Measurements from ENCODE around the gene PHOSPHO1.

Gene PHOSPHO1

DNA sequence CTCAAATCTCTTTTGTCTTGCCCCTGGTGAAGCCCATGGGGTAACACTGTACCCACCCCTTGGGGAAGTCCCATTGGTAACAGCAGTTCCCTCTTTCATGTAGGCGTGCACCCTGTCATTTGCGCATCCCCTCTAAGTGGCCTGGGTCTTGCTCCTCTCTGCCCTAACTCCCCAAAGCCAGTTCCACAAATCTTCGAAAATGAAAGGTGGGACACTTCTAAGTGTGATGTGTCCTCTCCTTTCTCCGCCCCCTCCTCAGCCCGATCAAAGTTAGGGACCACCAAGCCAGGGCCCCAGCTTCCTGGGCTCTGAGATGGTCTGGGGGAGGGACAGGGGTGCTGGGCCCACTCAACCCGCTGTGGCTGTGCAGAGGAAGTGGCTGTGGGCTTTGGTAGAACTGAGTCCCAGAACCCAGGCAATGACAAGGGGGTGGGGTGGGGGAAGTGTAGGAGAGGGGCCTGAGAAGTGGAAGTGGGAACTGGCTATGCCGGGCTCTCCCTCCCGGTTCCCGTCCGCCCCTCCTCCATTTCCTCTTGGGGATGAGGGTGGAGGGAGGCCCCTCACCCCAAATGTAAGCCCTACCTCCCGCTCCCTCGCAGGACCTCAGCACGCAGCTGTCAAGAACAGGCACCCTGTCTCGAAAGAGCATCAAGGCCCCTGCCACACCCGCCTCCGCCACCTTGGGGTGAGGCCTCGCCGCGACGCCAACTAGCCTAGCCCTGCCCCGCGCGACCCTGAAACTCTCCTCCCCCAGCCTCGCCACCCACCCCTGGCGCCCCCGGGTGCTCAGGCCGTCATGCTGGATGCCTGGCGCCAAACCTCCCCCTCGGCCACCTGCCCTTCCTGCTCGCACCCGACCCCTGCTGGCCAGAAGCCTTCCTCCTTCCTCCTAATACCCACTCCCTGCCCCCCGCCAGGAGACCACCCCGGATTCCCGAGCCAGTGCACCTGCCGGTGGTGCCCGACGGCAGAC, 11.4 kb downstream of the PHOSPHO1 start:
- no peak for DNase-seq (ENCODE audit: low spot score)

DNA sequence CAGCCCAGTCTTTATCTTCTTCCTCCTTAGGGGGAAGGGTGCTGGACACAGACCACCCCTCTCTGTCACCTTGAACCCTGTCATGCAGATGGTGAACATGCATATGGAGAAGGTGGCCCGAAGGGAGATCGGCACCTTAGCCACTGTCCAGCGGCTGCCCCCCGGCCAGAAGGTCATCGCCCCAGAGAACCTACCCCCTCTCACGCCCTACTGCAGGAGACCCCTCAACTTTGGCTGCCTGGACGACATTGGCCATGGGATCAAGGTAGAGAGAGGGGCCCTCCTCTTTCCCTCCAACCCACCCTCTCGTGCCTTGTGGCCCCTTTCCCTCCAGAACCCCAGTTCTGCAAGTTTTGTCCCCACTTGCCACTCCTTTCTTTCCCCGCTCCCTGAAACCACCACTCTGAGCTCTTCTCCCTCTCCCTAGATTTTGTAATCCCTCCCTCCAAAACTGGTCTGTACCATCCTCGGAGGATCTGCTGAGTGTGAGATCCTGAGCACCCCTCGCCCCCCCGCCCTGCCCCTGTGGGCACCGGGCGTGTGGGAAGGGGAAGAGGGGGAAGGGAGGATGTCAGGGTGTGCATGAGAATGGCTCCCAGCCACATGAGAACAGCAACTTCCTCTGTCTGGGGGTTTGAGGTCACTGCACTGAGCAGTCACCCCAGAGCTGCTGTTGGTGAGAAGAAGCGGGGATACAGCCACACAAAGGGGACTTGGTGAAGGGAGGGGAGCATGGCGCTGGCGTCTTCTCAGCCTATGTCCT, 12.8 kb downstream of the PHOSPHO1 start:
- no peak for DNase-seq (ENCODE audit: low spot score)

DNA sequence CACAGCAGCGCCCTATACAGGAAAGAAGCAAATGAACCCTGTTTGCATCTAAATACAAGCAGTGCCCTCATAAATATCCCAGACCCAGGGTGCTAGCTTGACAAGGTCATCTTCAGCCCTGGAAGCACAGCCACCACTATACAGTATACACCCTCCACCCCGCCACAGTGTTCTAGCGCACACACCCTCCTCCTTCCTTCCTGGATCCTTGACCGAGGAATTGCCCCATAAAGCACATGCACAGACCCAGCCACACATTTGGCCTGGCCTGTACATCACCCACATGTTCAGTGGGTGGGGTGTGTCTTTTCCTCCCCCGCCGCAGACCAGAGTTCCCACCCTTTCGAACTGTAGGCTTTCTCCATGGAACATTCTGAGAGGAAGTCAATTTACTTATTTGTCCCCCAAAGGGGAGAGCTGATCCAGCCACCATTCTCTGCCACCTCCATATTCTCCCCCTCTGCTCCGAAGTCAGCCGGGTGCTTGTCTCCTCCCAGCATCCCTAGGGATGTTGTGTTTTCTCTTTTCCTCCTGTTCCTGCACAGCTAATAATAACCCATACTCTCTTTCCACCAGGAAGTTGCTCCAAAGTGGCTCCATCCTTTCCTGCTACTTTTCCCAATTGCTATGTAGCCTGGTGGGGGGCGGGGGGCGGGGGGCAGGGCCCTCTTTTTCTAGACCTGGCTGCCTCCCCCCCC, 13.5 kb downstream of the PHOSPHO1 start:
- no peak for DNase-seq (ENCODE audit: low spot score)

DNA sequence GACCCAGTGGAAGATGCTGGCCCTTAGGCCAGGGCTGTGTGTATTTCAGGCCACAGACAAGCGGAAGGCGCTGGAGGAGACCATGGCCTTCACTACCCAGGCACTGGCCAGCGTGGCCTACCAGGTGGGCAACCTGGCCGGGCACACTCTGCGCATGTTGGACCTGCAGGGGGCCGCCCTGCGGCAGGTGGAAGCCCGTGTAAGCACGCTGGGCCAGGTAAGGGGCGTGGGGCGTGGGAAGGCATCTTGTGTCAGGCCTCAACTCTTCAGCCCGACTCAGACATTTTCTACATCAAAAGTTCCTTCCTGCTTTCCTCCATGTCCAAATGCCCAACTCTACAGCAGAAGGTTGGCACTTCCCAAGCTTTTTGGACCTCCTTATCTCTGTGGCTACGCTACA, 14.1 kb downstream of the PHOSPHO1 start:
- DNase-seq (ENCODE audit: low spot score), result no peak

DNA sequence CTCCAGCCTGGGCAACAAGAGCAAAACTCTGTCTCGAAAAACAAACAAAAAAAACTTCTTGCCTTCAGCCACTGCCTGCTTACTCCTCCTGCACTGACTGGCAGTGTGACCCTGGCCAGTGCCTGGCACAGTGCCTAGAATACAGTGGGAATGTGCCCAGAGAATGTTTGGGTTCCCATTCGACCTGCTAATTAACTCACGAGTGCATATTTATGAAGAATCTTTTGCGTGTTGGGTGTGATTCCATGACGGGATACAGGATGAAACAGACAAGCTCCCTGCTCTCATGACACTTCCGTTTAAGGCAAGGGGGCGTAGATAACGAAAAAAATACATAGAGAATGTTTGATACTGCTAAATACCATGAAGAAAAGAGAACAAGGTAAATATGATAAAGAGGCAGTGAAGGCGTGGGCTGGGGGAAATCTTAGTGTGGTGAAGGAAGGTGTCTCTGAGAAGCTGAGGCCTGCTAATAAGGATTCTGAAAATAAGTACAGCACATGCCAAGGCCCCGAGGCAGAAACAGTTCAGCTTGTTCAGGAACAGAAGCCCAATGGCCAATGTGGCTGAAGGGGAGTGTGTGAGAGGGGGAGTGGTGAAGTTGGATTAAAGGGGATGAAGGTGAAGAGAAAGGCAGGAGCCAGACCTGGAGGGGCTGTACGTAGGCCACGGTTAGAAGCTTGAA, 15.8 kb downstream of the PHOSPHO1 start:
- no peak for DNase-seq (ENCODE audit: low spot score)

DNA sequence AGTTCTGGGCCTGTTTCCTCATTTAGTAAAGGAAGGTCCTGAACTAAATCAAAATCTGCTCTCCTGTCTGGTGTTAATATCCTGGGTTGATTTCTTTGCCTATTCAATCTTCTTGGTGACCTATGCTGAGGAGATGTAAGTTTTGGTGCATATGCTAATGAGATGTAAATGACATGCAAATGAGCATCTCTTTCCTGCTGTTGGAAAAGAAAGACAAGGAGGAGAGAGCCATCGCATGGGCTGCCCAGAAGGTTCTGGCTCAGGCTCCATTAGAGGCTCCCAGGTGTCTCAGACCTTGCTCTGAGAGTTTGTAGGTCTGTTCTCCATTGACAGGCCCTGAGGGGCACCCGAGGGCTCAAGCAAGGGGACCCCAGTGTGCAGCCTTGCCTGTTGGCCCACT, 16.7 kb downstream of the PHOSPHO1 start:
- no peak for DNase-seq (ENCODE audit: low spot score)

DNA sequence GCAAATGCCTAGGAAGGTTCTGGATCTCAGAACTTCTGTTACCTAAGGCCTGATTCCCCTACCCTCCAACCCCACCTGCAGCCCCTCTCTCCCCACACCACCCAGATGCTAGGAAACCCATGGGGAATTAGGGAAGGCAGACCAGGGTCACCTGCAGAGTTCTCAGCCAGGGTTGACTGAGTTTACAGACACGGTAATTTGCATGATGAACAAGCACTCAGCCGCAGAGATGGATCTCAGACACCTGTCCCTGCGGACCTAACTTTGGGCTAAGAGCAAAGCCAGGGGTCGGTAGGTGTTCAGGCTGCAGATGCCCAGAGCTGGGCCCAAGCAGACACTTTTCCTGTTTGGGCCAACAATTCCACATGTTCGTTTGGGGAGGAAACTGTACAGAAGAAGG, 17.2 kb downstream of the PHOSPHO1 start:
- DNase-seq (ENCODE audit: low spot score), result no peak

DNA sequence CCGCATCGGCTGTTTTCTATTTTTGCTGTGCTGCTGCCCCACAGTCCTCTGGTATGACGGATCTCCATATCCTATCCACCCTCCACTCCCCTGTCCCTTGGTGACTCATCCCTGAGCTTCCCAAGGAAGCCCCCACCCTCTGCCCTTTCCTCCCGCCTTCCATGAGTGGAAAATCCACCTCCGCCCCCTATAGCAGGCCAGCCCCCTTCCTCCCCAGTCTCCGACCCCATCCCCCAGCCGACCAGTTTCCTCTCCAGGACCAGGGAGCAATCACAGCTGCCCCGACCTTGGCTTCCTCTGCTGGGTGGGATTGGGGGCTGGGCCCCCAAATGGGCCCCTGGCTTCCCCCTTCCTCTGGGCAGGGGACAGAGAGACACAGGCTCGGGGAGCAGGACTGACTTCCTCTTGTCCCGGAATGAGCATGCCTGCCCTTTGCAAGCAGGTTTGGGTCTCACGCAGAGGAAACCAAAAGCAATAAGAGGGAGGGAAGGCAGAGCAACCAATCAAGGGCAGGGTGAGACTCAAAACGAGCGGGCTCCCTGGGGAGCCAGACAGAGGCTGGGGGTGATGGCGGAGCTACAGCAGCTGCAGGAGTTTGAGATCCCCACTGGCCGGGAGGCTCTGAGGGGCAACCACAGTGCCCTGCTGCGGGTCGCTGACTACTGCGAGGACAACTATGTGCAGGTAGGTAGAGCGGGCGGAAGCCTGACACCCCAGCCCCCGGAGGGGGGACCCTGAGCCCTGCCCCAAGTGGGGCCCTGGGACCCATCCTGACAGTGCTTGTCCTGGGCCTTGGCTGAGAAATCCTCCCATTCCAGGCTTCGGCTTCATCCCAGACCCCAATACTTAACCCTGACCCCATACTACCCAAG, 20.2 kb downstream of the PHOSPHO1 start, which contains the start of the genes ABI3 and GNGT2:
TSS of gene ABI3 (plus strand) at position 550 of the 872 bp plus-strand sequence. CDS start at position 568, 18 bp downstream.
TSS of gene GNGT2 (minus strand) at position 417 of the 872 bp plus-strand sequence. CDS start 3,152 bp downstream, outside the sequence.
- no peak for DNase-seq (ENCODE audit: low spot score)

DNA sequence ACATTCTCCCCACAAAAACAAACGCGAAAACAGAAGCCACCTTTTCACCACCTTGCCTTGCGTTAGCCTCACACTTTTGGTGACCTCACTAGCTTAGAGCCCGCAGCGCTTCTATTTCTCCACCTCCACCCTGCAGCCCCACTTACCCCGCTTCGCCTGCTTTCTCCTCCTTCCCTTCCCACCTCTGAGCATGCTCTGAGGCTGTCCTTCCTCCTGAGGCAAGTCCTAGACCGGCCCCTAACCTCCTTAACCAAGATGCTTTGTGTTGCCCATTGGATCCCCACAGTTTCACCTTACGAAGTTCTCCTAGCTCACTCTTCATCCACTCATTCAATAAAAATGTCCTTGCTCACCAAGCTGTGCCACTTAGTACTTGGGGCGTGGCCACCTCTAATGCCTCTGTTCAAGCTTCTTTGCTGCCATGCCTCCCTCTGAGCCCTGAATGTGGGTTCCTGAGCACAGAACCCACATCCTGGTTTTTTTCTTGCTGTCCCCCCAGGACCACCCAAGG, 21.5 kb downstream of the PHOSPHO1 start:
- DNase-seq (ENCODE audit: low spot score), result no peak

DNA sequence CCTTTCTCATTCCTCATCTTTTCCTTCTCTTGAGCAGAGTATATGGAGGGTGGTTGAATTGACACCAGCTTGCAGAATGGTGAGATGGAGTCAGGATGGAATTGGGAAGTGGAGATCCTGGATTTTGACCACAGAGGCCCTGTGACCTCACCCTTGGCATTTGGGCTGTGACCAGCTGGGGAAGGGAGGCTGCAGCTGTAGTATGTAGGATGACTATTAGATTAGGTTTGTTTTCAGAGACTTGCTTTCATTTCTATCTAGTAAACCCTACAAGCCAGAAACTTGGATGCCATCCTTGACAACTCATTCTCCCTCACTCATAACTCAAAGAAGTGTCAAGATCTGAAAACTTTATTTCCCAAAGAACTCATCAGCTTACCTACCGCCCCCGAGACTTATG, 26.1 kb downstream of the PHOSPHO1 start:
- DNase-seq (ENCODE audit: low spot score), result no peak

DNA sequence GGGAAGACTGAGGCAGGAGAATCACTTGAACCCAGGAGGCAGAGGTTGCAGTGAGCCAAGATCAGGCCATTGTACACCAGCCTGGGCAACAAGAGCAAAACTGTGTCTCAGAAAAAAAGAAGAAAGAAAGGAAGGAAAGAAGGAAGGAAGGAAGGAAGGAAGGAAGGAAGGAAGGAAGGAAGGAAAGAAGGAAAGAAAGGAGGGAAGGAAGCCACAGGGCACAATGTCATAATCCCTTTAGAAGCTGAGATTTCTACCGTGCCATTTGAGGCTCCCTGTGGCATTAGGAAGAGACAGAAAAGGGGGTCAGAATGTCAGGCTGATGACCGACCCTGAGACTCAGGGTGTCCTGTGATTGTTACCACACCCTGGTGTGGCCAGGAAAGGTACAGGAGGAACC, 26.8 kb downstream of the PHOSPHO1 start:
- no peak for DNase-seq (ENCODE audit: low spot score)

DNA sequence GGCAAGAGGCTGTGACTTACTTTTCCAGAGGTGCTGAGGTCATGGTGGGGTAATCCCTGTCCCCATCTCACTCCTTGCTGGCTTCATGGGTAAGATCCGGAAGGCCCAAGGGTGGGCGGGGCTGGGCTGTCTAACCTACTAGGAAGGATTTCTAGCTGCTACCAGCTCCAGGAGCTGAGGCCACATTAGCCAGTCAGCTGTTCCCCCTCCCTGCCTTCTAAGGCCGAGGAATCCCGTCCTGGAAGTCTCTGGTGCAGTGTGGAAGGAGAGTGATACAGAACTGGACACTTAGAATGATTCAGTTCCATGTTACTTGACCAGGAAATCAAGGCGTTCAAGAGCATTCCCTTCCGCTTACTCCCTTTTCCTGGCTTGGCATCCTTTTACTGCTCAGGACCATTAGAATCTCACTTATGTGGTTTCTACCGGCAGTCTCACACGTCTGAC, 29.1 kb downstream of the PHOSPHO1 start:
- no peak for DNase-seq (ENCODE audit: low spot score)

DNA sequence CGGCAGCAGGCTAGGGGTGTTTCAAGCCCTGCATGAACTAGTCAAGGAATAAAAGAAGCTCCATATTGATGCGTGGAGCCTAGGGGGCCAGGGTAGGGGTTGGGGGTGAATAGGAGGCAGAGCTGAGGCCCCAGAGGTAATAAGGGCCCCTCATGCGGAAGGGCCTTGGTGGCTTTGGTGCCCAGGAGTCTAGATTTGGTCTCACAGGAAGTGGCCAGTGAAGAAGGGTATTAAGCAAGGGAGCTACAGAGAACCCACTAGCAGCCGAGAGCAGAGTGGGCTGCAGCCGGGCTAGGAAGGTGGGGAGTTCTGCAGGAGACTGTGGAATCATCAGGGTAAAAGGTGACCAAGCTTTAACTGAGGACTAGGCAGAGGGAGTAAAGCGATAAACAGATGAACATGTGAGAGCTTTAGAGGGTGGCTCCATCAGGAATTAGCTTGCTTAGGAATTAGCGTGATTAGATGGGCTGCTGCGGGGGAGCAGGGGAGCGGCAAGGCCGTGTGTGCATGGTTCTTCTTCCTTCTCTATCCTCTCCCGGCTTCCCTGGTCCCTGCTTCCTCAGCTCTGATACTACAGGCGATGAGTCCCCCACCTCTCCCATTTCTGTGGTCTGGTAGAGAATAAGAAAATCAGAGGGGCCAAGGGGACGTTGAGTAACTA, 30.0 kb downstream of the PHOSPHO1 start:
- DNase-seq (ENCODE audit: low spot score), result no peak

DNA sequence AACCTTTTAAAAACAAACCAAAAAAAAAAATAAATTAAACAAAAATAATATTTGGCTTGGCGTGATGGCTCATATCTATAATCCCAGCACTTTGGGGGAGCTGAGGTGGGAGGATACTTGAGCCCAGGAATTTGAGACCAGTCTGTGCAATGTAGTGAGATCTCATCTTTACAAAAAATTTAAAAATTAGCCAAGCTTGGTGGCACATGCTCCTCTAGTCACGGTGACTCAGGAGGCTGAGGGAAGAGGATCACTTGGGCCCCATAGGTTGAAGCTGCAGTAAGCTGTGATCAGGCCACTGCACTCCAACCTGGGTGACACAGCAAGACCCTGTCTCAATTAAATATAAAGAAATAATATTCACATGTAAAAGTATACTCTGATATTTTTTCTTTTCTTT, 32.4 kb downstream of the PHOSPHO1 start:
- no peak for DNase-seq (ENCODE audit: low spot score)

DNA sequence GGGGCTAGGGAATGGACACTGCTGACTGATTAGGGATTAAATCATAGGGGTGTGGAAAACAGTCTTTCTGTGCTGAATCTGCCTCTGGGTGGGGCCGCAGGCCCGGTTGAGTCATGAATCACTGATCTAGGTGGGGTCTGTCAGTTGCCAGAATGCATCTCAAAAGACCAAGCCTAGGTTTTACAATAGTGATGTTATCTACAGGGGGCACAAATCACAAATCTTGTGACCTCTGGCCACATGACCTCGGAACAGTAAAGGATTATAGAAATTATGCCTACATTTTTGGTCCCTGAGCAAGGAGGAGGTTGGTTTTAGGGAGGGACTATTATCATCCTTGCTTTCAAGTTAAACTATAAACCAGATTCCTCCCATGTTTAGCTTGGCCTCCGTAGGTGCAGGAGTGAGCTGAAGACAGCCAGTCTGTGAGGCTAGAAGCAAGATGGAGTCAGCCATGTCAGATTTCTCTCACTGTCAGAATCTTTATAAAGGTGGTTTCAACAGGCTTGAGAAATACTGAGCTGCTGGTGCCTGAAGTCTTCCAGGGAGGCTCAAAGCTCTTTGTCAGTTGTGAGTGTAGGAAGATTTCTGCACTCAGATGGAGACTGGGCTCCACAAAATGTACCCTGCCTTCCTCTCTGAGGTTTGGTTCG, 33.1 kb downstream of the PHOSPHO1 start:
- no peak for DNase-seq (ENCODE audit: low spot score)

DNA sequence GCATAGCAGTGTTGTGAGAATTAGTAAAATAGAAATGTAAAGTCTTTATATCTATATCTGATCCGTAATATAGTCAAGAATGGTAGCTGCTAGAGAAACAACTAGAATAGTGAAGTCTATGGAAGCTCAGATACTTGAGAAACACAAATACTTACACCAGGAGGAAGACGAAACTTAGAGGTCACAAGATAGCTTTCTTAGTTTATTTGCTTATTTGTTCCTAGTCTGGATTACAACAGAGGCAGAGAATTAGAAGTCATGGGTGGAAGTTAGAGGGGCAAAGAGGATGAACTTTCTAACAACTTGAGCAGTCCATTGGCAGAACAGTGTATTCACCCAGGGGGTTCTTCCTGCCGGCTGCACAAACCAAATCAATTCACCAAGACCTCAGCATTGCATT, 34.1 kb downstream of the PHOSPHO1 start:
- no peak for DNase-seq (ENCODE audit: low spot score)

DNA sequence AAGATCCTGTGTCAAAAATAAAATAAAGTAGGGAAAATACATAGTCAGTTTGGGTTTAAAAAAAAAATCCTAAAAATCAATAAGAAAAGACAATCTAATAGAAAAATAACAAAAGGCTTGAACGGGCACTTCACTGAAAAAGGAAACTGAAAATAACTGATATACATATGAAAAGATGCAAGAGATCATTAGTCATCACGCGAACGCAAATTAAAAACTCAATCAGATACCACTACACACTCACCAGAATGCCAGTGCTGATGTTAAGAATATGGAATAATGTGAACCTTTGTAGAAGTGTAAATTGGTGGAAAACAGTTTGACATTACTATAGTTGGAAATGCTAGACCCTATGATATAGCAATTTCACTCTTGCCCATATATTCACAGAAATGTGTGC, 34.8 kb downstream of the PHOSPHO1 start:
- DNase-seq (ENCODE audit: low spot score), result no peak

DNA sequence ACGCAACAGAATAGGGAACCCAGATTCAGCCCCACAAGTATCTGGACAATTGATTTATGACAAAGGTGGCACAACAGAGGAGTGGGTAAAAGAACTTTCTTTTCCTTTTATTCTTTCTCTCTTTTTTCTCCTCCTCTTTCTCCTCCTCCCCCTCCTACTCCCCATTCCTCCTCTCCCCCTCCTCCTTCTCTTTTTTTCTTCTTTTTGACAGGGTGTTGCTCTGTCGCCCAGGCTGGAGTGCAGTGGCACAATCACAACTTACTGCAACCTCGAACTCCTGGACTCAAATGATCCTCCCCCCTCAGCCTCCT, 36.3 kb downstream of the PHOSPHO1 start:
- DNase-seq (ENCODE audit: low spot score), result no peak

DNA sequence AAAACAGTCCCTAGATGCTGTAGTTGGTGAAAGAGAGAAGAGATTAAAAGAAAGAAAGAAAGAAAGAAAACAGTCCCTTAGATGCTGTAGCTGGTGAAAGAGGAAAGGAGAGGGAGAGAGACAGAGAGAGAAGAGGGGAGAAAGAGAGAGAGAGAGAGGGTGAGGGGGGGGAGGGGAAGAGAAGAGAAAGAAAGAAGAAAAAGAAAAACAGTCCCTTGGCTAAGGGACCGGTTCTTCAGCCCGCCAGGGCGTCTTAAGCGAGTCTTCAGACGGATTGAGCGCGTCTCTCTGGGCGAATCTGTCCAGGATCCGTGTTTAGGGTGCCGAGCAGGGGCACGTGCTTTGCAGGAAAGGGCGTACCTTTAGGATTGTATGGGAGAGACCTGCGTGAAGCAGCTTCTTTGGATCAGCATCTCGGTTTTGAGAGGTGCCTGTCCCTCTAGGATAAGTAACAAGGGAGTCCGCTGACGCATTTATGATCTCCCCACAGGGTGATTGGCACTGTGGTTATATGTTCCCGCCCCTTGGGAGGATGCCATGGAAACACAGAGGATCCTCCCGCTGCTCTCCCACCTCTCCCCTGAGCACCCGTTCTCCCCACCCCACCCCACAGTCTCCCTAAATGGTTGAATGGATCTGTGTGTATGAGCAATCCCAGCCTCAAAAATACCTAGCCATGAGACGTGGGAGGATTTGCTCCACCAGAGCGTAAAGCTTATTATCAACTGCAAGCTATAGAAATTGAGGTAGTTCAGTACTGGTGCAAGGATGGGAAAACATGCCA, 36.9 kb downstream of the PHOSPHO1 start:
- DNase-seq (ENCODE audit: low spot score), result peak; percentile 67
